HG03432 (cell line): Measurements from ENCODE around the gene STON2.

Experiments used
- ATAC-seq: cut with Tn5 transposase; IDR thresholded peaks from one replicate; pipeline ENCODE4 v1.9.1; 2021; ENCODE audit warnings: mild to moderate bottlenecking, moderate library complexity; ENCODE audit not compliant: unreplicated experiment

The STON2 gene

DNA sequence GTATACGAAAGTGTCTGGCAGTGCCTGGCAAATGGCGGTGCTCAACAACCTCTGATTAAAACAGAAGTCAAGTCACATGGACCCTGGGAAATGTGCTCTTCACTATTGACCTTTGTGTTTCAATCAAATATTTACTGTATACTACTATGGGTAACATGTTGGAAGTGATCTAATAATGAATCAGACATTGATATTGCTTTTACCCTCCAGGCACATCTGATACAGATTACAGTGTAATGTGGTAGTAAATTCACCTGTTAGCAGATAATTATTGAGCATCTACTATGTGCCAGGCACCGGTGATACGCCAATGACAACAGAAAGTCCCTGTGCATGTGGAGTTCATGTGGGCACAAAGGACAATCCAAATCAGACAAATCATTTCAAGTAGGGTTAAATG is 63.1 kb downstream of the STON2 start:
- no peak for ATAC-seq

DNA sequence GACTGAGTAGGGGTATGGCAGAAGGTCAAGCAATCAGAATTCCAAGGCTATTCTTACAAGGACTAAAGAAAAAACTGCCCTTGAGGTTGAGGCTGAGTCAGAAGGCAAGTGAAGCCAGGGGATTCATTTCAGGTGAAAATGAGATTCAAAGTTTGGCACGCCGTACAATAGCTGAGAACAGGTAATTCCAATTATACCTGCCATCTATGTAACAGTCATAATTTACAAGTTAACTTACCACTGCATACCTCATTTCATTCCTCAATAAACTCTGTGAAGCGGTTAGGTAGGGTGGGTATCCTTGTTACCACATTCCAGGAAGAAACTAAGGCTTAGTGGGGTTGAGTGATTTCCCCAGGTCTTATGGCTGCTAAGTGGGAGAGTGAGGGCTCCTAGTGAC is 64.1 kb downstream of the STON2 start:
- ATAC-seq, result no peak

DNA sequence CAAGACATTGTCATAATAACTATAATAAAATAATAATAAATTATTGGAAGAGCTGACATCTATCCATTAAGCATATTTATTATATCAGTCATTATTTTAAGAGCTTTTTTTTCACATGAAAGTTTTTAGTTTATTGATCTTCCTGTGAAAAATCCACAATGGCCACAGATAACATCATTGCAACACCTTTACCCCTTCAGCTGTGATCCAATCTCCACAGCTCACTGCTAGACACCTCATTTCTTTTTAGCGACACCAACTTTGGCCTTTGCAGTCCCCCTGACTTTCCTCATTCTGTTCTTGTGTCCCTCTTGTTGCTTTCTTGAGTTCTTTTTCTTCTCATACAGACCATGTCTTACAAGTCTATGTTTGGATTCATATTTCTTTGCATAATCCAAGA is 67.4 kb downstream of the STON2 start:
- ATAC-seq, result no peak

DNA sequence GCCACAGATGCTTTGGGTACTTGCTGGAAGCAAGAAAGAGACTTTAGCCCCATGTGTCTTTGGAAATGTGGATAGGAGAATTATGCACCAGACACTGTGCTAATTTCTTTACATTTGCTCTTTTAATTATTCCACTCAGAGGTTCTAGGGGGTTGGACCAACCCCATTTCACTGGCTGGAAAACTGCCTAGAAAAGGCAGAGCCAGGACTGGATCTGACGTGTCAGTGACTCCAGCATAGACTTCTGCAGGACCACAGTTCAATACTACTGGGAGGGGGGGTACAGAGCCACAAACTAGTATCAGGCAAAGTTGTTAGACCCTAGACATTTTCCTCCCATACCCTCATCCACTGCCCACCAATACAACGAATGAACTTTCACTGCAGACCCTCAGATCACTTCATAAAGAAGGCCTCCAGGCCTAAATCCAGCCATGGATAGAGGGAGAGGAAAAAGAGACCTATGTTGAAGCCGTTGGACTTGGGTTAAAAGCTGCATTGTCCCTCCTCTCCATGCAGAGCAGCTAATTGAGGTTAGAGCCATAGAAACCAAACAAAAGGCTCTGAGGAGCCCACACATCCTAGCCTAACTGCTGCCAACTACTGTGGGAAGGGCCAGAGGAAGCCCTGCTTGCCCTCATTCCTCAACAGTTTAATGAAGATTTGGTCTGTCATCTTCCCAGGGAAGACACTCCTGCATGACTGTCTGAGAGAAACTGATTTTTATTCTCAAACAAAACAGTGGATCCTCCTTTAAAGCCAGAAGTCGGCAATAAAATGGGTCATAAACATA is 68.7 kb downstream of the STON2 start:
- ATAC-seq, result no peak

DNA sequence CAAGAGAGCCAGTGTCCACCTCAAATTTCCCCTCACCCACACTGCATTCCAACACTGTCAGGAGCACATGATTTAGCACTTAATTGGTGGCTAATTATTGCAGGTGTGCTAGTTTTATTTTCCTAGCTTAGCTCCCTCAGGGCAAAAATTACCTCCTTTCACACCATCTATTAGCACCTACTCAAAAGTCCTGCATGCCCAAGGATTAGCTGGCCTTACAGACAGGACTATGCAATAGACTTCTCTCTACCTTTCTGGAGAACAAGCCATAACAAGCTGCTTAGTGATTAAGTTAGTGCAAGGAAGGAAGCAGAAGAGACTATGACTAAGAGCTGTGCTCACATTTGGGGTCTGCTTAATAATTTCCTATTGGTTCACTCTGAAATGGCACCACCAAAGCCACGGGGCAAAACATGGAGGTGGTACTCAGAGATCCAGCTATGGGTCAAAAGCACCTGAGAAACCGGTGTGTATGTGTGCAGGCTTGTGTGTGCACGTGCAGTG is 69.5 kb downstream of the STON2 start:
- no peak for ATAC-seq

DNA sequence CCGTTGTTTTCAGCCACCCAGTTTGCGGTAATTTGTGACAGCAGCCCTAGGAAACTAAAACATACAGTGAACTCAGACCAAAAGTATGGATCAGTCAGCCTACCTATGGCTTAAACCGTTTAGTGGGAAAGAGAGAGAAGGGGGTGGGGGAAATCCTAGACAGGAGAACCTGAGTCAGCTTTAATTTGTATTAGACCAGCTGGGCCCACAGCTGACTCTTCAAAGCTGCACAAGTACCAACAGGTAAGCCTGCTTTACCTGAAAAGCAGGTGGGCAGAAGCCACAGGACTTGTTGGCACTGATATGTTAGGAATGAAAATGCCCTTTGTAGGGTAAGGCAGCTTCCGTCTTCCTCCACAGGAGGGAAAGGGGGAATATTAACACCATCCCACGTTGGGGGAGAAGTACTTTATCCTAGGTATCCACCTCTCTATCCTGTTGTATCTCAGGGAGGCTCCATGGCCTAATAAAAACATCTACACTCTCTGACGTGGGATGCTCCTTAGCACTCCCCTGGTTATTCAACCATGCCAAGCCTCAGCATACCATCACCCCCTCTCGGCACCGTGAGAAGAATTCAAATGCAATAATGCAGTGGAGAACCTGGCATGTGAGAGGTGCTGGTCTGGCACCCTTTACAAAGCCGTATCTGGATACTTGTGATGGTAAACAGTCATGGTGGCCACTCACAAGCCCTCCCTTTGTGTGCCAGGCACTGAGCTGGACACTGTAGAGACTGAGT is 70.3 kb downstream of the STON2 start:
- ATAC-seq, result no peak

DNA sequence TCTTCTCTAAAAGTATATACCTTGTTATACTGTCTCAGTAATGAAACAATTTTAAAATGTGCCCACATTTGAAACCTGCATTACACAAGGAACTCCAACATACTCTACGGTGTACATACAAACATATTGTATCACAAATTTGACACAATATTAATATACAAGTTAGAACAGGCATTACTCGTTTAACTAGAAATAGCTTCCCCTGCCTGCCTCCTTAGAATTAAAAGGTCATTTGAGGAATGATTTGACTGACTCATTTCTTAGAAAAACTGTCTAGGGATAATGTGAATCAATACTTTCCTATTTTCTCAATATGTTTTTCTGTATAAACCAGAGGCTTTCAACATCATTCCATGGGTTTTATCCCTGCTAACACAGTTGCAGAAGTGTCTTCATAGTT is 73.7 kb downstream of the STON2 start:
- ATAC-seq, result no peak

DNA sequence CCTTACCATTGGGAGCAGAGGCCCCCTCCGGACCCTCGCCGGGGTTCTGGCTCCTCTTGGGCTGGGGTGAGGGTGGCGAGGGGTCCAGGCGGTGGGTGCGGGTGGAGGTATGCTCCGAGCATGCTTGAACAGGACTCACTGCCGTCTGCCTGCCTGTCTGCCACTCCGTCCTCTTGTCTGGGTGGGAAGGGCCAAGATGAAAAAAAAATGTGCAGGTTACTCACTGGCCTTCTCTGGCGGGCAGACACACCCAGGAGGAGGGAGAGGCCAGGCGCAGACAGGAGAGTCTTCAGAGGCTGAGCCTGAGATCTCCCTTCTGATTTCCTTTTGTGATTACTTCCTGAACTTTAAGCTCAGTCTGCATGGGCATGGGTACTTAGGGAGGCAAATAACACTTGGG is 76.1 kb downstream of the STON2 start:
- ATAC-seq, result no peak

DNA sequence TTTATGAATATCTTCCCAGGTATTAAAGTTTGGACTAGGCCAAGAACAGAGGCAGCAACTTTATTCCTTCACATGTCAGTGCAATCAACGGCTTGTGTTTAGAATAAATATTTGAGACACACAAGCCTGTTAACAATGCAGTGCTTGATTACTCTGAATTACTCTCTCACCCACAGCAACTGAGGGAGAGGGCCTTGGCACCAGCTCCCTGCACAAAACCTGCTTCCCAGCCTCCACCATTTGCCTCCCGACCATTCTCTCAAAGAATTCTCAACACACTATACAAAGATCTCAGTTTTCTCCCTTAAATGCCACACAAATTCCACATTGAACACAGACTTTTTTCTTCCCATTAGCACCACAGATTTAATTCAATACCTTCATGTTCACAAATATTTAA is 77.0 kb downstream of the STON2 start:
- no peak for ATAC-seq

DNA sequence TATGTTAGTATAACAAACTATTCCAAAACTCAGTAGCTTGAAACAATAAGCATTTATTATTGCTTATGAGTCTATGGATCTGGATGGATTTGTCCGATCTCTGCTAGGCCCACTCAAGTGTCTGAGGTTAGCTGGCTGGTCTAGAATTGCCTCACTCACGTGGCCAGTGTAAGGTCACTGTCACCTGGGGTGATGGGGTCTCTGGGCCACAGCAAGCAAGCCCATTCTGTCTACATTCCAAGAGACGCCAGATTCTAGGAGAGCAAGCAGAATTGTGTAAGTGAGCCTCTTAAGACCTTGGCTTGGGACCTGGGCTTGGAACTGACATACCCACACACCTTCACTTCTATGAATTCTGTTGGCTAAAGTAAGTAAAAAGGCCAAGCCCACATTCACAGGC is 80.2 kb downstream of the STON2 start:
- ATAC-seq, result no peak

DNA sequence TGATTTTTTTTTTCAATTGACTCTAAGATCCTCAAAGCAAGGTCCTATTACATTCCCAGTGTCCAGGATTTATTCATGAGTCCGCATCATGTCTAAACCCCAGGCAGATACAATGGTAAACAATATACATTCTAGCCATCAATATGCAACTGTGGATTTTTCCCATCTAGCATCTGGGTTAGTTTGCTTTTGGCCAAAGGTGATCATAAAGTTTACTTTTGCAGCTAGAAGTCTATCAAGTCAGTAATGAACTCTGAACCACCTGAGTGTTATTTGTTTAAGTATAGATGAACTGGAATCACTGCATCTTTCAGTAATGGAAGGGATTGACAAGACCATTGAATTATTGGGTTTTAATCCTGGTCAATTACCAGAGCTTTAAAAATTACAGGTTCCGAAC is 80.8 kb downstream of the STON2 start:
- ATAC-seq, result no peak

DNA sequence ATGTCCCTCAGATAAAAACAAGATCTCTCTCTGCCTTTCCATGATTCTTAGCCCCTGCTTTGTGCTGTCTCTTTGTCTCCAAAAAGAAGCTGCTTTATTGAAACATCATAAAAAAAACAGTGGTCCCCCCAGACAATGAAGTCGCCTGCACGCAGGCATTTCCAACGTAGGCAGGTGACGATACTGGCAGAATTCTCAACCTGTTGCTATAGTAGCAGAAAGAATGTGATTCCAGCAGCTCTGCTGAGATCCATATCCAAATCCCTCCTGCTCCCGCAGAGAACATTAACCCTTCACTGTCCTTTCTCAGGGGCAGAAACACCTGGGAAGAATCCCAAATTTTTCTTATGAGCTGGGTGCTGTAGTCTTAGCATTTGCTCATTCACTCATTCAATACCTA is 84.8 kb downstream of the STON2 start:
- ATAC-seq, result no peak

DNA sequence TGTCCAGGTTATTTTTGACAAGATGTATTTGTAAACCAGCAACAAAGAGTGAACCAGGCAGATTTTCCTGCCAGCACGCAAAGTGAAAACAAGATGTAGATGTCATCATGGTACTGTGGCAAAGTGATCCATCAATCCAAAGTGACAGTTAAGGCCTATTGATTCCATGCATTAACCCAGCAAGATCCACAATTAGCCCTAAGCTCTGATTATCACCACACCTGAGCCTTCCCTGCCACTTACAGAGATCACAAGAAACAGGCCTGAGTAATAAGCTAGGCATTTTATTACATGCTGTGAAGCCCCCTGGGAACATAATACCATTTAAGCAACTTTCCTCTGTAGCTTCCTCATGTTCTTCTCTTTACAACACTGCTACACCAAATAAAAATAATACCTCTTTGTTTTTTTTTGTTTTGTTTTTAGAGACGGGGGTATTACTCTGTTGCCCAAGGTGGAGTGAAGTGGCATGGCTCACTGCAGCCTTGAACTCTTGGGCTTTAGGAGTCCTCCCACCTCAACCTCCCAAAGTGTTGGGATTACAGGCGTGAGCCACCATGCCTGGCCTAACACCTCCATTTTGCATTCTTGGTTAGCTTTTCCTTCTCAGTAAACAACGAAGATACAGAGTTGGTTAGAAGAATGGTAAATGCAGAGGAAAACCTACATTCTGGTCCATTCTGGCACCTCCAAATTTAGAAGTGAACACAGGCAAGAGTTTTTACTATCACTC is 85.5 kb downstream of the STON2 start:
- no peak for ATAC-seq

DNA sequence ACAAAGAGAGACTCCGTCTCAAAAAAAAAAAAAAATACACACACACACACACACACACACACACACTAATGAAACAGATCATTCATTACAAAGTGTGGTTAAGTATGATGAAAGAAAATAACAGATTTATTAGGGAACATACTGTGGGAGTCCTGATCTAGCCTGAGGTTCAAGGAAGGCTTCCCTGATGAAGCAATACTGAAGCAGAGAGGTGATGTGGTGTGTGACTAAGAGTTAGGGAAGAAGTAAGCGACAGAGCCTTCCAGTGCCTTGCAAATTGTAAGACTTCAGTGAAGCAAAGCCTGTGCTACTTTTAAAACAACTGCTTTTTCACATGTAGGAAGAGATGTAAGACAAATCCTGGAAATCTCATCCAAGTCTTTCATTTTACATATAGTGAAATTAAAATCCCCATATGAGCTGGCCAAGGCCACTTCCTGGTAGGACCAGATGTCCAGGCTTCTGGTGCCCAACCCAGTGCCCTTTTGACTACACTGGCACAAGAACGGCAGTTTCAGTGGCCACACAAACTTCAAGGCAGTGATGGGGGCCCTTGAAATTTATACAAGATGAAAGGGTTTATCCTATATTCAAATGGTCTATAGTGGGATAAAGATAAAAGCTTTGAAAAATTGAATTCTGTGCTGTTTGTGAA is 86.2 kb downstream of the STON2 start:
- ATAC-seq, result no peak

DNA sequence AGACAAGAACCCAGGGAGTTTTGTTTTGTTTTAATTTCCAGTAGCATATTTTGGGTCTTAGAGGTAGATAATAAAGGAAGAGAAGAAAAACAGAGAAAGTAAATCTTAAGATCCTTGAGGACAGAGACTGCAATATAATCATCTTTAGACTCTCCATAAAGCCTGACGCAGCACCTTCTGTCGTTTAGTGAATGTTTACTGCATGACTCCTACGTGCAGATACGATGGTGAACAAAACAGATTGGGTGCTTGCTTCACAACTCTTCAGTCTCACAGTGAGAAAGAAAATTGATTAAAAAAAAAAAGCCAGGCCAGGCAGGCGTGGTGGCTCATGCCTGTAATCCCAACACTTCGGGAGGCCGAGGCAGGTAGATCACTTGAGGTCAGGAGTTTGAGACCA is 86.9 kb downstream of the STON2 start:
- no peak for ATAC-seq

DNA sequence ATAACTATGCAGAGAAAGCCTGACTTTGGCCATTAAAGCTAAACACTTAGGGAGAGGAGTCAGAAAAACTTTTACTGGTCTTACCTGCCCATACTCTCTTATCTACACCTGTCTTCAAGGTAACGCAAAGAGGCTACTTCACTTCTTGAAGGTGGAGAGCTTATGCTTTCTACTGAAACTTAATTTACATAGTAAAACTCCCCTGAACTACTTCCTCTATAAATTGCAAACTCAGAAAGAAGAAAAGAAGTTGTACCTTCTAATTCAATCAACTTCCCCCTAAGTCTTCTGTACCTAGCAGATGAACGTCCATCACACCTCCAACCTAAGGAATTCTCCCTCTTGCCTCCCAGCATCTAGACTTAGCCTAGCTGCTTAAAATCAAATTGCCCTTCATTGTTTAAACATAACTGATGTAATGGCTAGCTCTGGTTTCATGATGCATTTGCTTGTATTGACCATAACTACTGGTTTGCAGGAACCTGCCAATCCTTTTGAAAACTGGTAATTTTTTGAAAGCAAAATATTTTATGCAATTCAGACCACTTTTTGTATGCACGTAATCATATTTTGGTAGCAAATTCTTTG is 87.7 kb downstream of the STON2 start:
- ATAC-seq, result no peak

DNA sequence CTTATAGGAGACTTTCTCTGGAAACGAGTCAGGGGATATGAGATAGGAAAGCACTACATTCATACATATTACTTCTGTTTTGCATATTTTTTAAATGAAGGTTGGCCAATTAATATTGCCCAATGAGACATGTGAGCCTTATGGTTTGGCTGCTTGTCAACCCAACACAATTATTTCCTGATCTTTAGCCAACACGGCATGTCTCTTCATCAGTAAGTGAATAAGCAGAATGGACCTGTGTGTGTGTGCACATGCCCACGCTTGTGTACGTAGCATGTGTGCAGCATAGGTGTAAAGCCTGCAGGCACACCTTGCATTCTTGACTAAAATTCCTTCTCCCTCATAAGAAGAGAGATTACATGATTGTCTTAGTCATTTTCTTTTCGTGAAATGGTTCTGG is 88.3 kb downstream of the STON2 start:
- ATAC-seq, result no peak

DNA sequence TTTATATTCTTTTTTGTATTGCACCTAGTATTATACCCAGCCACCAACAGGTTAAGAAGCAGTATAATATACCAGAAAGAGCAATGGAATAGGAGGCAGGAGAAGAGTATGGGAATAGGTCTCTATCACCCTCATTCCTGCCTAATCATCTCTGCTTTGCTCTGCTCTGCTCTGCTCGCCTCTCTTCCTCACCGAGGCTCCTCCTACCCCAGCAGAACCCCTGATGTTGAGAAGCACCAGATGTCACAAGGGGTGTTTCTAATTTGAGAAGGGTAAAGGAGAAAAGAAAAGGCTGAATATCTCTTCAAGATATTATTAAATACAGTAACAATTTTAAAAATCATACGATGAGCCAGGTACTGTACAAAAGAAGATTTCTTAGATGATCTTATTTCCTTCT is 89.0 kb downstream of the STON2 start:
- ATAC-seq, result no peak

DNA sequence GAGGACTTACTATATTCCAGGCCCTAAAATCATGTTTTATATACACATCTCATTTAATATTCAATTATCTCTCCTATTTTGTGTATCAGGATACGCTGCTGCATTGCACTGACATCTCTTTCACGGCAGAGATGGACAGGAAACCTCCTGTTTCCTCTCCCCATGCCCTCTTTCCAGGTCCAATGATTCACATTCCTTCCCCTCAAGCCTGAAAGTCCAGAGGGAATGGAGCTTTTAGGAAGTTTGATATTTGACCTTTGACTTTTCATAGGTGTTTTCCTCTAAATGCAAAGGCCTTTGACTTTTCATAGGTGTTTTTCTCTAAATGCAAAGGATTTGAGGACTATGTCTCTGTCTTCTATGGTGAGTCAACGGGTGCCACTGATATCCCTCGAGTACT is 89.5 kb downstream of the STON2 start:
- ATAC-seq, result no peak

DNA sequence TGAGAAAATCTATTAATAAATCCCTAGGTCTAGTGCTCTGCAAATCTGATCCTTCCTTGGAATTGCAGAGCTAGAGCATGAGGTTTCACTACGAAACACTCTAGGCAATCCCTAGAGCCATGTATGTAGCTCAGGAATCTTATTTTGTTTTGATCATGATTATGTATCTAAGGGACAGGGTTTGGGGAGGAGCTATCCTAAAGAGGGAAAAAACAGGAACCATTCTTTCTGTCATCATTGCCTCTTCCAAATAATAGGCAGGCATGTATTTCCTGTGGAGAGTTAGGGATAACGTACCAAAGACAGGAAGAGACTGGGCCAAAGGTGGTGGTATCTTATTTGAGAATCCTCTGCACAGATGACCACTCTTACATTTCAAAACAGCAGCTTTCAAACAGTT is 90.6 kb downstream of the STON2 start:
- no peak for ATAC-seq

DNA sequence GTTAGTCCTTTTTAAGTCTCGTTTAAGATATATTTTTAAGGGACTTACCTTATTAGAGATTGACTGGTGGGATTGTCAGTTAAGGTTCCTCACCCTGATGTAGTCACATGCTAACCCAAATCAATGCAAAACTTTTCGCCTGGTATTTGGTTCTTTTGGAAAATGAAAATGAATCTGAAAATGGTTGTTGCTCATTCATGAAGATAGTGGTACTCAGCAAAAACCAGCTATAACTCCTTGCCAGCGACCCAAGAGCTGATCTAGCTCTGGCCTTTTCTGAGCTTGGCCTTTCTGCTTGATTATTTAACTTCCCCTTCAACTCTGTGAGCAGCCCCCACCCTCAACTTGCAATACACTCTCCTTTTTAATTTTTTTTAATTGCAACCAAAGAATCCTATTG is 94.4 kb downstream of the STON2 start:
- ATAC-seq, result peak; percentile 35
